Muscle layer of colon (tissue), 2 donors: ENCODE measurements around the gene MIB2.

Experiments
- H3K27ac ChIP-seq: one replicate; pipeline ENCODE4 v1.7.0; 2013; ENCODE audit warnings: low read depth, mild to moderate bottlenecking, low read length, moderate library complexity
- H3K27me3 ChIP-seq, 2 donors: one replicate each; pipeline ENCODE4 v1.7.0; 2013; ENCODE audit warnings: low read length in 2 of 2, mild to moderate bottlenecking in 2 of 2; ENCODE audit not compliant: insufficient read depth in 2 of 2, control insufficient read depth in 1 of 2
- H3K36me3 ChIP-seq: one replicate; pipeline ENCODE4 v1.7.0; 2013; ENCODE audit warnings: mild to moderate bottlenecking, low read length; ENCODE audit not compliant: insufficient read depth
- H3K4me1 ChIP-seq: one replicate; pipeline ENCODE4 v1.7.0; 2013; ENCODE audit warnings: mild to moderate bottlenecking, low read length; ENCODE audit not compliant: insufficient read depth
- H3K4me3 ChIP-seq, 2 donors: one replicate each; pipeline ENCODE4 v1.7.0; 2013; ENCODE audit warnings: low read length in 2 of 2, low read depth in 1 of 2, mild to moderate bottlenecking in 1 of 2, moderate library complexity in 1 of 2
- H3K9ac ChIP-seq: one replicate; pipeline ENCODE4 v1.7.0; 2013; ENCODE audit warnings: low read length
- H3K9me3 ChIP-seq: one replicate; pipeline ENCODE4 v1.7.0; 2013; ENCODE audit warnings: mild to moderate bottlenecking, low read length
- donor health status: abdominal sarcoma.
- donor health status: Adenocarcinoma of cecum.

The MIB2 gene

GRCh38 chr1:1615256-1616044 is at the start of gene MIB2:
MIB2 (plus strand) TSS chr1:1615500; CDS start chr1:1623453, 7,953 bp downstream.
- H3K9me3 ChIP-seq, result no peaks in the 10 kb centered on the region
- peaks cover 9% of the 10 kb centered on the region for H3K36me3 ChIP-seq
- peaks cover 27% of the 10 kb centered on the region for H3K4me1 ChIP-seq
- H3K4me3 ChIP-seq, result peak within 1 kb of the TSS; percentile 46 to 91
- no peaks in the 10 kb centered on the region for H3K27me3 ChIP-seq
- H3K27ac ChIP-seq, result peak within 1 kb of the TSS; percentile 99
- H3K9ac ChIP-seq, result peak within 1 kb of the TSS; percentile 71

GRCh38 chr1:1567152-1567875 is 48.0 kb upstream of the MIB2 start:
- peaks cover 39% of the 10 kb centered on the region for H3K36me3 ChIP-seq

GRCh38 chr1:1567891-1568291 is 47.4 kb upstream of the MIB2 start:
- H3K9me3 ChIP-seq, result no peaks in the 10 kb centered on the region
- no peak overlapping the region for H3K9ac ChIP-seq

More at GRCh38 chr1:1567152-1567875, 48.0 kb upstream of the MIB2 start:
- Histone ChIP-seq H3K9me3 (no peaks in the 10 kb centered on the region), H3K4me1 (peaks cover 17% of the 10 kb centered on the region), H3K27ac (no peak overlapping the region), H3K9ac (no peak overlapping the region), H3K27me3 (no peaks in the 10 kb centered on the region), H3K4me3 (no peak overlapping the region)

GRCh38 chr1:1569341-1569740 is 46.0 kb upstream of the MIB2 start:
- Histone ChIP-seq H3K4me3 (no peak overlapping the region), H3K9ac (no peak overlapping the region), H3K27me3 (no peaks in the 10 kb centered on the region), H3K36me3 (peaks cover 21% of the 10 kb centered on the region), H3K9me3 (no peaks in the 10 kb centered on the region), H3K4me1 (peaks cover 27% of the 10 kb centered on the region), H3K27ac (no peak overlapping the region)

More at GRCh38 chr1:1567891-1568291, 47.4 kb upstream of the MIB2 start:
- Histone ChIP-seq H3K27ac (no peak overlapping the region), H3K36me3 (peaks cover 33% of the 10 kb centered on the region), H3K27me3 (no peaks in the 10 kb centered on the region), H3K4me3 (no peak overlapping the region), H3K4me1 (peaks cover 22% of the 10 kb centered on the region)

- H3K36me3 ChIP-seq, result peaks cover 11% of the 10 kb centered on the region
- peak overlapping the region; percentile 95 to 99 for H3K4me3 ChIP-seq
- peaks cover 23% of the 10 kb centered on the region for H3K4me1 ChIP-seq
- H3K9ac ChIP-seq, result peak overlapping the region; percentile 84
- H3K27ac ChIP-seq, result peak overlapping the region; percentile 99
- H3K27me3 ChIP-seq, result no peaks in the 10 kb centered on the region
- H3K9me3 ChIP-seq, result no peaks in the 10 kb centered on the region
Measured at GRCh38 chr1:1573843-1574720, 41.2 kb upstream of the MIB2 start.

- no peaks in the 10 kb centered on the region for H3K27me3 ChIP-seq
- H3K4me1 ChIP-seq, result peaks cover 14% of the 10 kb centered on the region
- H3K9me3 ChIP-seq, result no peaks in the 10 kb centered on the region
- peaks cover 5% of the 10 kb centered on the region for H3K36me3 ChIP-seq
- H3K27ac ChIP-seq, result peak within 1 kb of the TSS; percentile 100
- peak within 1 kb of the TSS; percentile 95 to 99 for H3K4me3 ChIP-seq
- H3K9ac ChIP-seq, result peak within 1 kb of the TSS; percentile 98
Measured at GRCh38 chr1:1574721-1575537, 40.4 kb upstream of the MIB2 start, which contains the start of gene SSU72. SSU72 (minus strand) TSS chr1:1574863; CDS start chr1:1574557, 306 bp downstream.

GRCh38 chr1:1577367-1578011 is 37.8 kb upstream of the MIB2 start:
- no peaks in the 10 kb centered on the region for H3K36me3 ChIP-seq
- no peak overlapping the region for H3K4me3 ChIP-seq

GRCh38 chr1:1578371-1578940 is 36.8 kb upstream of the MIB2 start:
- H3K27me3 ChIP-seq, result peaks cover 0 to 4% of the 10 kb centered on the region in 2 donors
- H3K36me3 ChIP-seq, result no peaks in the 10 kb centered on the region
- no peak overlapping the region for H3K9ac ChIP-seq

More at GRCh38 chr1:1577367-1578011, 37.8 kb upstream of the MIB2 start:
- H3K27ac ChIP-seq, result no peak overlapping the region
- no peak overlapping the region for H3K9ac ChIP-seq
- H3K4me1 ChIP-seq, result peaks cover 9% of the 10 kb centered on the region
- H3K27me3 ChIP-seq, result peaks cover 0 to 4% of the 10 kb centered on the region in 2 donors
- no peaks in the 10 kb centered on the region for H3K9me3 ChIP-seq

GRCh38 chr1:1582585-1583346 is 32.5 kb upstream of the MIB2 start:
- no peaks in the 10 kb centered on the region for H3K9me3 ChIP-seq
- H3K4me3 ChIP-seq, result no peak overlapping the region
- H3K27me3 ChIP-seq, result peaks cover 0 to 14% of the 10 kb centered on the region in 2 donors
- H3K36me3 ChIP-seq, result no peaks in the 10 kb centered on the region
- no peak overlapping the region for H3K27ac ChIP-seq
- no peaks in the 10 kb centered on the region for H3K4me1 ChIP-seq
- no peak overlapping the region for H3K9ac ChIP-seq

More at GRCh38 chr1:1578371-1578940, 36.8 kb upstream of the MIB2 start:
- H3K4me3 ChIP-seq, result no peak overlapping the region
- H3K27ac ChIP-seq, result no peak overlapping the region
- H3K4me1 ChIP-seq, result peaks cover 2% of the 10 kb centered on the region
- no peaks in the 10 kb centered on the region for H3K9me3 ChIP-seq
